HS-27A (cell line): Measurements from ENCODE around the gene REM2.
A peak's percentile ranks its signal among the peaks of the same experiment; 100 is the strongest.

Experiments used
- DNase-seq: peaks from one replicate; pipeline ENCODE4 v3.0.0-alpha.2; 2012; ENCODE audit warnings: low read depth, missing footprints

The REM2 gene

GRCh38 chr14:22929961-22930364 is 46.9 kb downstream of the REM2 start:
- DNase-seq: peak; percentile 57

GRCh38 chr14:22932146-22932545 is 49.1 kb downstream of the REM2 start:
- no peak for DNase-seq

DNA sequence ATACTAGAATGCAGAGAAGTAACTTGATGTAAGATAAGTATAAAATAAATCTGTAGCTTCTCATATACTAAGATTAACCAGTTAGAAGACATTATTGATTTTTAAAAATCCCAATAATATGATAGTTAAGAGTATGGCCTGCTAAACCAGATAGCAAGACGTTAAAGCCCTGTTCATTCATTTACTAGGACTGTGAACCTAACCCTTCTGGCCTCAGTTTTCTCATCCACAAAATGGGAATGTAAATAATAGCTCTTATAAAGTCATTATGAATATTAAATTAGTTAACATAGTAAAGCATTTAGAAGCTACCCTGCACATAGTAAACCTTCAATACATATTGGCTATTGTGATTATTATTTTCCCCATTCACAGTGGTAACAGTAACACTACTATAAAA is 52.1 kb downstream of the REM2 start:
- DNase-seq: no peak
